ENCODE data around the gene KRTAP10-3. TPM values are rescaled to one million over a fixed set of nuclear protein-coding genes. Genes with fewer than 3 reads are reported as not detected.

KRTAP10-3 gene
- total RNA-seq, 1 donor from 2014 or later = not detected

GRCh38 chr21:44540741-44541288 lies 17.8 kb downstream of the KRTAP10-3 start:
- Histone ChIP-seq H2AFZ (ENCODE audit: low read depth, low read length) (no peak overlapping the region), H3K27me3 (ENCODE audit: insufficient read depth, low read length) (no peaks in the 10 kb centered on the region), H3K79me2 (ENCODE audit: insufficient read depth, low read length) (no peaks in the 10 kb centered on the region), H3K9ac (ENCODE audit: low read length) (no peak overlapping the region), H3K9me3 (ENCODE audit: insufficient read depth, low read depth, low read length) (no peaks in the 10 kb centered on the region), H3K4me1 (ENCODE audit: insufficient read depth, low read length) (no peaks in the 10 kb centered on the region), H3K36me3 (ENCODE audit: insufficient read depth, low read length) (no peaks in the 10 kb centered on the region), H3K27ac (ENCODE audit: low read depth, low read length) (no peak overlapping the region), H3K4me2 (ENCODE audit: low read length) (no peak overlapping the region), H3K4me3 (ENCODE audit: insufficient read depth, low read depth, low read length) (no peak overlapping the region), H4K20me1 (ENCODE audit: insufficient read depth, low read length) (no peaks in the 10 kb centered on the region)
- Mint-ChIP-seq H3K27me3 (ENCODE audit: low read depth, unreplicated experiment) (peaks cover 4% of the 10 kb centered on the region), H3K4me3 (ENCODE audit: unreplicated experiment) (no peak overlapping the region), H3K9me3 (ENCODE audit: unreplicated experiment) (peaks cover 6% of the 10 kb centered on the region), H3K27ac (ENCODE audit: unreplicated experiment) (no peak overlapping the region), H3K36me3 (ENCODE audit: low read depth, unreplicated experiment) (no peaks in the 10 kb centered on the region), H3K4me1 (ENCODE audit: low read depth, unreplicated experiment) (no peaks in the 10 kb centered on the region)
- FAIRE-seq (no peak), DNase-seq (ENCODE audit: low read depth) (no peak)
- TF ChIP-seq CTCF (IDR thresholded peaks at IDR 0.05; ENCODE audit: insufficient read depth, low read depth, low read length) = no peak
- no peak for TF ChIP-seq EZH2 (IDR thresholded peaks at IDR 0.05; ENCODE audit: insufficient read depth, low read length)

- Mint-ChIP-seq H3K36me3 (ENCODE audit: low read depth, unreplicated experiment) (no peaks in the 10 kb centered on the region), H3K4me3 (ENCODE audit: unreplicated experiment) (no peak within 1 kb of the TSS), H3K4me1 (ENCODE audit: low read depth, unreplicated experiment) (no peaks in the 10 kb centered on the region), H3K27ac (ENCODE audit: unreplicated experiment) (no peak within 1 kb of the TSS), H3K27me3 (ENCODE audit: low read depth, unreplicated experiment) (peaks cover 4% of the 10 kb centered on the region), H3K9me3 (ENCODE audit: unreplicated experiment) (peaks cover 6% of the 10 kb centered on the region)
- Histone ChIP-seq H2AFZ (ENCODE audit: low read depth, low read length) (no peak within 1 kb of the TSS), H3K4me3 (ENCODE audit: insufficient read depth, low read depth, low read length) (no peak within 1 kb of the TSS), H3K27me3 (ENCODE audit: insufficient read depth, low read length) (no peaks in the 10 kb centered on the region), H3K79me2 (ENCODE audit: insufficient read depth, low read length) (no peaks in the 10 kb centered on the region), H3K9me3 (ENCODE audit: insufficient read depth, low read depth, low read length) (no peaks in the 10 kb centered on the region), H3K4me1 (ENCODE audit: insufficient read depth, low read length) (no peaks in the 10 kb centered on the region), H4K20me1 (ENCODE audit: insufficient read depth, low read length) (no peaks in the 10 kb centered on the region), H3K4me2 (ENCODE audit: low read length) (no peak within 1 kb of the TSS), H3K9ac (ENCODE audit: low read length) (no peak within 1 kb of the TSS), H3K27ac (ENCODE audit: low read depth, low read length) (no peak within 1 kb of the TSS), H3K36me3 (ENCODE audit: insufficient read depth, low read length) (no peaks in the 10 kb centered on the region)
- no peak for FAIRE-seq
- TF ChIP-seq CTCF (IDR thresholded peaks at IDR 0.05; ENCODE audit: insufficient read depth, low read depth, low read length) = no peak
- TF ChIP-seq EZH2 (IDR thresholded peaks at IDR 0.05; ENCODE audit: insufficient read depth, low read length) = no peak
- DNase-seq (ENCODE audit: low read depth) = no peak
Measured at GRCh38 chr21:44539991-44540666, 18.5 kb downstream of the KRTAP10-3 start, which contains the start of gene KRTAP10-1. TSS of gene KRTAP10-1 (minus strand) at chr21:44540195. CDS start at chr21:44540150, 45 bp downstream.

DNA sequence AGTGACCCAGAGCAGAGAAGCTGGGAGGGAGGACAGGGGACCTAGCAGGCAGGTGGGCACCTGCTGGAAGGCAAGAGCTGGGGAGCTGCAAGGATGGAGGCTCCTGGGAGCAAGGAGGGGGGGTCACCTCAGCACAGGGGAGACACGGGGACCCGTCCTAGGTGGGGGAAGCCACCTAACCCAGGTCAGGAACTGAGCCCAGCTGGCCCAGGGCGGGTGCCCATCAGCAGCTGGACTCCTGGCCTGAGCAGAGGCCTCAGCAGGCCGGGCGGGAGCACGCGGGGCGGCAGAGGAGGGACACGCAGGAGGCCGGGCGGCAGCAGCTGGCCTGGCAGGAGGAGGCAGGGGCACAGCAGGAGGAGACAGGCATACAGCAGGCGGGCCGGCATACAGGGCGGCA lies 19.5 kb downstream of the KRTAP10-3 start:
- H4K20me1 ChIP-seq (ENCODE audit: insufficient read depth, low read length) = no peaks in the 10 kb centered on the region
- FAIRE-seq (no peak), DNase-seq (ENCODE audit: low read depth) (no peak)
- no peak overlapping the region for H3K4me2 ChIP-seq (ENCODE audit: low read length)
- no peak overlapping the region for H3K4me3 Mint-ChIP-seq (ENCODE audit: unreplicated experiment)
- H2AFZ ChIP-seq (ENCODE audit: low read depth, low read length) = no peak overlapping the region
- no peaks in the 10 kb centered on the region for H3K4me1 ChIP-seq (ENCODE audit: insufficient read depth, low read length)
- H3K27ac ChIP-seq (ENCODE audit: low read depth, low read length) = no peak overlapping the region
- peaks cover 4% of the 10 kb centered on the region for H3K27me3 Mint-ChIP-seq (ENCODE audit: low read depth, unreplicated experiment)
- no peak overlapping the region for H3K4me3 ChIP-seq (ENCODE audit: insufficient read depth, low read depth, low read length)
- H3K9me3 Mint-ChIP-seq (ENCODE audit: unreplicated experiment) = peaks cover 6% of the 10 kb centered on the region
- H3K4me1 Mint-ChIP-seq (ENCODE audit: low read depth, unreplicated experiment) = no peaks in the 10 kb centered on the region
- no peaks in the 10 kb centered on the region for H3K9me3 ChIP-seq (ENCODE audit: insufficient read depth, low read depth, low read length)
- no peaks in the 10 kb centered on the region for H3K27me3 ChIP-seq (ENCODE audit: insufficient read depth, low read length)
- TF ChIP-seq EZH2 (IDR thresholded peaks at IDR 0.05; ENCODE audit: insufficient read depth, low read length) (no peak), CTCF (IDR thresholded peaks at IDR 0.05; ENCODE audit: insufficient read depth, low read depth, low read length) (no peak)
- H3K79me2 ChIP-seq (ENCODE audit: insufficient read depth, low read length) = no peaks in the 10 kb centered on the region
- H3K27ac Mint-ChIP-seq (ENCODE audit: unreplicated experiment) = no peak overlapping the region
- no peak overlapping the region for H3K9ac ChIP-seq (ENCODE audit: low read length)
- H3K36me3 ChIP-seq (ENCODE audit: insufficient read depth, low read length) = no peaks in the 10 kb centered on the region
- H3K36me3 Mint-ChIP-seq (ENCODE audit: low read depth, unreplicated experiment) = no peaks in the 10 kb centered on the region

Data from astrocyte (in vitro differentiated cells and primary cell).